GM11168 (cell line): Measurements from ENCODE around the gene PRR5L.

ENCODE experiments used
- in situ Hi-C: fragments of 300-500 bp; cut with MboI; formaldehyde crosslinking; loops from one replicate; pipeline ENCODE4 v1.12.0; 2022; ENCODE audit warnings: low sequenced_read_pairs; ENCODE audit not compliant: unreplicated experiment

The PRR5L gene

GRCh38 chr11:36352922-36353321, 56.8 kb downstream of the PRR5L start:
- in situ Hi-C loops, result no loop called here

DNA sequence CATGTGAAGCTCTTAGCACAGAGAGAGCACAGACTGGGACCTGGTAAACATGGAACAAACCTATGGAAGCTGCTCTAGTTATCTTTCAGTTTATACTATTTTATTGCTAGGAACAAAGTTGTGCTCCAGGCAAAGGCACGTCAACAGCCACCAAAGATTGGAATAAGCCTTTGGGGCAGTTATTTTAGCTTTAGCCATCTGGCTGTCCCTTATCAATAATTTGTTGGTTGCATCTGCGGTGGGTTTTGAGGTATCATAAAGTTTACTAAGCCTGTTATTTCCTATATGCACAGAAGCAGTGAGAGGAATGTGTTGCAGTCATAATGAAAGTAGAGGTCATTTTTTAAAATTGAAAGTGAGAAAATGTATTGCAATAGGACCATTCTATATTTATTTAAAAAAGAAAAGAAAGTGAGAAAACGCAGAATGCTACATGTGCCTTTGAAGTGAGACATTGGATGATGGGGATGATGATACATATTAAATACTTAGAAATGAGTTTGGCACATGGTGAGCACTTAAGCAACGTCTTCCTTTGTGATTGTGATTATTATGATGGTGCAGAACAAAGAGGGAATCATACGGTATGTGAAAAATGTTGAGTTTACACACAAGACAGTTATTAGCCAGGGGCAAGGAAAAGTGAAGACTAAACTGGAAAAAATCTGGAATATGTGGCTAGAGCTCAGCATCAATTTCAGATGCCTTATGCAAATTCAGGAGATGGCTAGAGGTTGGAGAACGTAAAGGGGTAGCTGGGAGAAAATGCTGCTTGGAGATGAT, 58.3 kb downstream of the PRR5L start:
- in situ Hi-C loops, result no loop called here

- in situ Hi-C loops, result no loop called here
These were observed 60.1 kb downstream of the PRR5L start for GRCh38 chr11:36356201-36356600.

GRCh38 chr11:36357831-36358230, 61.7 kb downstream of the PRR5L start:
- in situ Hi-C loops, result no loop called here

- in situ Hi-C loops, result no loop called here
These were observed 62.3 kb downstream of the PRR5L start for GRCh38 chr11:36358436-36358835.

GRCh38 chr11:36360318-36360717, 64.2 kb downstream of the PRR5L start:
- in situ Hi-C loops, result no loop called here

DNA sequence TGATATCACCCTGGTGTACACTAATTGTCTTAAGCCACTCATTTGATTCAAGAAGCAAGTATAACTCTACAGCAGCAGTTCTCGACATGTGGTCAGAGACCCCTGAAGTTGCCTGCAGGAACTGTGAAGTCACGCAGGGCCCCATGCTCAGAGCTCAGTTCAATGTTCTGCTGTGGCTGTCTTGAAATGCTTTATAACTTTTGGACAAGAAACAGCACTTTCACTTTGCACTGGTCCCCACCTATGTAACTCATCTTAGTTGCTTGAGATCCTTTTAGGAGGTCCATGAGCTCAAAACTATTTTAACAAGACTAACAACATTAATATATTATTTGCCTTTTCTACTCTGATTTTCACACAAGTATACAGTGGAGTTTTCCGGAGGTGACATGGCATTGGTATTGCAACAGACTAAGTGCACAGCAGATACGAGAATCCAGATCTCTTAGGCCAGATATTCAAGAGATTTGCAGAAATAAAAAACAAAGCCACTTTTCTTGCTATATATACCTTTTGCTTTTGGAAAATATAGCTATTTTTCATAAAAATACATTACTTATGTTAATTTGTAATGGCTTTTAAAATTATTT, 64.8 kb downstream of the PRR5L start:
- in situ Hi-C loops, result no loop called here

GRCh38 chr11:36361472-36361871, 65.4 kb downstream of the PRR5L start:
- in situ Hi-C loops, result no loop called here

- in situ Hi-C loops, result no loop called here
These were observed 65.9 kb downstream of the PRR5L start for GRCh38 chr11:36361901-36362391.

GRCh38 chr11:36362902-36363301, 66.8 kb downstream of the PRR5L start:
- in situ Hi-C loops, result no loop called here

GRCh38 chr11:36363361-36364268, 67.5 kb downstream of the PRR5L start:
- in situ Hi-C loops, result no loop called here

GRCh38 chr11:36364551-36365325, 68.7 kb downstream of the PRR5L start:
- in situ Hi-C loops, result no loop called here

GRCh38 chr11:36365907-36366306, 69.8 kb downstream of the PRR5L start:
- in situ Hi-C loops, result no loop called here

- in situ Hi-C loops, result no loop called here
These were observed 72.0 kb downstream of the PRR5L start for GRCh38 chr11:36367806-36368680.

DNA sequence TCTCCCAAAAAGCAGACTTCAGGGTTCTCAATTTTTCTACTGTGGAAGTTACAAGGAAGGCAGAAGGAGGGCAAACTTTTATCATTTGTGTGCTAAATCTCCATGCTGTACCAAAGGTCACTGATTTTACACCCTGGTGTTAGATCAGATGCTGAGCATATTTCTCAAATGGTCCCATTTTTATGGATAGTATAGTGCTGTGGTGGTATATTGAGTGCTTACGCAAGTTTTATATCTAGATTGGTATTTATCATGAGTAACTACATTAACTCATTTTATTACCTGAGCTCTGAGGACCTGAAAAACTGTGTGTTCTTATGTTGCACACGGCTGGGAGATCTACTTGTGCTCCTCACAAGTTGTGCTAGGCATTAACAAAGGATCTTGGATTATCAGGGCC, 75.1 kb downstream of the PRR5L start:
- in situ Hi-C loops, result no loop called here

DNA sequence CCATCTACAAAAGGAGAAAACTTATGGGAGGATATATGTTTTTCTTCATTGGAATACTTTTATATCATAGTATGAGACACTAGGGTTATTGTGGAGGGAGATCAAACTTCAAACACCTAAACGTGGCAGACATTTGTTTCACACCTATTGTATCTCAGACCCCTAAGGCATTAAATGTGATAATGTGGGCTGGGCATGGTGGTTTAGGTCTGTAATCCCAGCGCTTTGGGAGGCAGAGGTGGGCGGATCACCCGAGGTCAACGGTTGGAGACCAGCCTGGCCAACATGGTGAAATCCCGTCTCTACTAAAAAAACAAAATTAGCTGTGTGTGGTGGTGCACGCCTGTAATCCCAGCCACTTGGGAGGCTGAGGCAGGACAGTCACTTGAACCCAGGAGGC, 75.5 kb downstream of the PRR5L start:
- in situ Hi-C loops, result no loop called here

DNA sequence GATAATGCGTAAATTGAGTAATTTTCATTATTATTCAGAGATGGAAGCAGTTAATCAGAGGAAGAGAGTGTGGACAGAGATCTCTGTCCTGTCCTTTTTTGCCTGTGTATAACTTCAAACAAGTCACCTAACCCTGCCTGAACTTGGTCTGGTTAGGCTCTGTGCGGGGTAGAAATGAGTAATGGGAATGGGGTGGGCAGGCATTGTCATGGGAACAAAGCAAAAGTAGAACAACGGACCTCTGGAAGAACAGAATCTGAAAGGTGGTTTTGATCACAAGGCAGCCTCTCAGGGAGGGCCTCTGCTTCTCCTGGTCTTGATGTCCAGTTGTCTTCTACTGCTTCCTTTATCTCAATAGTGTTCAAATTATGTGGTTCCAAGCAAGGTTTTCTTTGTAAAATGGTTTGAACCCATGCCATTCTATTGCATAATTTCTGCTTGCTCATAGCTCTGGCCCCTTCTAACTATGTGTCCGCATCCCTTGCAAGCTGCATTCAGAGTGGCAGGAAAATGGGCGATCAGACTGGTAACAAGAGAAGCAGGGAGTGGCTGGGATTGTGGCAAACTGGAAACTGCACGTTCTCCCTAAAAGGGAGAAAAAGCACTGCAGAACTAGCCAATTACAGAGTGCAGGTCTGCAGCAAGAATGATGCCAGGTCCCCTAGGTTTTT, 76.1 kb downstream of the PRR5L start:
- in situ Hi-C loops, result no loop called here
